Activated naive CD4-positive, alpha-beta T cell treated with anti-CD3 and anti-CD28 coated beads, Interleukin-2, amount 10 ng/mL, durations not matched to agents 7 days and 5 days (primary cell): Measurements from ENCODE around the gene CORT.

Experiments used
- CTCF ChIA-PET: fragments of 350-600 bp; sonication (Branson Sonifier 250); formaldehyde crosslinking; loops from one replicate; lab custom pipeline; 2021; ENCODE audit warnings: antibody characterized with exemption; lab: Charles Lee
- DNase-seq: peaks from one replicate; pipeline ENCODE4 v3.0.0-alpha.2; 2020
- H3K27ac Mint-ChIP-seq: one replicate; pipeline ENCODE4 v1.8.0; 2021; ENCODE audit warnings: mild to moderate bottlenecking, moderate library complexity, mixed read lengths
- H3K27me3 Mint-ChIP-seq: one replicate; pipeline ENCODE4 v1.8.0; 2021; ENCODE audit warnings: mild to moderate bottlenecking, mixed read lengths
- H3K36me3 Mint-ChIP-seq: one replicate; pipeline ENCODE4 v1.8.0; 2021; ENCODE audit warnings: mixed read lengths
- H3K4me1 Mint-ChIP-seq: one replicate; pipeline ENCODE4 v1.8.0; 2021; ENCODE audit warnings: mixed read lengths
- H3K4me3 Mint-ChIP-seq: one replicate; pipeline ENCODE4 v1.8.0; 2021; ENCODE audit warnings: mild to moderate bottlenecking, moderate library complexity, mixed read lengths
- H3K9me3 Mint-ChIP-seq: one replicate; pipeline ENCODE4 v1.8.0; 2021; ENCODE audit warnings: mixed read lengths

Gene CORT

GRCh38 chr1:10429868-10430215 is 20.0 kb upstream of the CORT start:
- H3K9me3 Mint-ChIP-seq = no peaks in the 10 kb centered on the region

GRCh38 chr1:10430216-10431069 is 19.4 kb upstream of the CORT start, which contains the start of gene CENPS:
TSS of gene CENPS (plus strand) at chr1:10430433. CDS start at chr1:10430518, 85 bp downstream.
- Mint-ChIP-seq H3K4me3 (peak within 1 kb of the TSS; percentile 72), H3K36me3 (no peaks in the 10 kb centered on the region), H3K27me3 (no peaks in the 10 kb centered on the region), H3K9me3 (no peaks in the 10 kb centered on the region), H3K4me1 (peaks cover 33% of the 10 kb centered on the region), H3K27ac (peak within 1 kb of the TSS; percentile 88)
- CTCF ChIA-PET = interaction anchor here (1.0 to 4.1 kb wide), 10 partner anchors 13 to 220 kb away, joined by 3 to 106 read pairs (median 4); partner anchors contain the start of genes KIF1B and PGD
- DNase-seq = peak; percentile 84

More at GRCh38 chr1:10429868-10430215, 20.0 kb upstream of the CORT start:
- Mint-ChIP-seq H3K4me1 (peaks cover 33% of the 10 kb centered on the region), H3K4me3 (peak overlapping the region; percentile 72), H3K36me3 (no peaks in the 10 kb centered on the region), H3K27me3 (no peaks in the 10 kb centered on the region), H3K27ac (peak overlapping the region; percentile 88)
- peak; percentile 44 for DNase-seq
- CTCF ChIA-PET = interaction anchor here (0.7 to 4.1 kb wide), 13 partner anchors 14 to 480 kb away, joined by 3 to 106 read pairs (median 4); partner anchors contain the start of genes KIF1B and PGD

DNA sequence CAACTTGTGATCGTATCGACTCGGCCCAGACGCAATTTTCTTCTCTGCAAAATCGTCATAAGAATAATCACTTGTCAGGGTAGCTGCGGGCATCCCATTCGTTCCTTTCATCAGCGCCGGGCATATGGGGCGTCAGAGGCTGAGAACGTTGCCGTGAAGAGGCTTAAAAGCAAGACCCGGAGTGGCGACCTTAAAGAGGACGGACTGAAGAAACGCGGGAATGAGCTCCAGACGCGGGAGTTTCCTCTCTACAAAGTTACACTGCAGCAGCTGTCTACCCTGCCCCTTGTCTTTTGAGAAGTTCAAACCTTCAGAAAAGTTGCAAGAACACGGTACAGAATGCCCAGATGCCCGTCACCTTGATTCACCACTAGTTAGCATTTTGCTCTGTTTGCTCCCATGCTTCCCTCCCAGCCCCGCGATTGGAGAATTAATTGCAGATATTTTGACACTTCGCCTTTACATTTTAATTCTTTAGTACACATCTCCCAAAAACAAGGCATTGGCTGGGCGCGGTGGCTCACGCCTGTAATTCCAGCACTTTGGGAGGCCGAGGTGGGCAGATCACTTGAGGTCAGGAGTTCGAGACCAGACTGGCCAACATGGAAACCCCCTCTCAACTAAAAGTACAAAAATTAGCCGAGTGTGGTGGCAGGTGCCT is 18.6 kb upstream of the CORT start:
- H3K9me3 Mint-ChIP-seq = no peaks in the 10 kb centered on the region
- H3K27me3 Mint-ChIP-seq = no peaks in the 10 kb centered on the region
- no peaks in the 10 kb centered on the region for H3K36me3 Mint-ChIP-seq
- H3K4me3 Mint-ChIP-seq = peak overlapping the region; percentile 72
- CTCF ChIA-PET = interaction anchor here (1.5 to 4.1 kb wide), 5 partner anchors 31 to 67 kb away, joined by 3 to 106 read pairs (median 11); partner anchors contain the start of gene PGD
- peaks cover 33% of the 10 kb centered on the region for H3K4me1 Mint-ChIP-seq
- DNase-seq = no peak
- peak overlapping the region; percentile 73 for H3K27ac Mint-ChIP-seq

DNA sequence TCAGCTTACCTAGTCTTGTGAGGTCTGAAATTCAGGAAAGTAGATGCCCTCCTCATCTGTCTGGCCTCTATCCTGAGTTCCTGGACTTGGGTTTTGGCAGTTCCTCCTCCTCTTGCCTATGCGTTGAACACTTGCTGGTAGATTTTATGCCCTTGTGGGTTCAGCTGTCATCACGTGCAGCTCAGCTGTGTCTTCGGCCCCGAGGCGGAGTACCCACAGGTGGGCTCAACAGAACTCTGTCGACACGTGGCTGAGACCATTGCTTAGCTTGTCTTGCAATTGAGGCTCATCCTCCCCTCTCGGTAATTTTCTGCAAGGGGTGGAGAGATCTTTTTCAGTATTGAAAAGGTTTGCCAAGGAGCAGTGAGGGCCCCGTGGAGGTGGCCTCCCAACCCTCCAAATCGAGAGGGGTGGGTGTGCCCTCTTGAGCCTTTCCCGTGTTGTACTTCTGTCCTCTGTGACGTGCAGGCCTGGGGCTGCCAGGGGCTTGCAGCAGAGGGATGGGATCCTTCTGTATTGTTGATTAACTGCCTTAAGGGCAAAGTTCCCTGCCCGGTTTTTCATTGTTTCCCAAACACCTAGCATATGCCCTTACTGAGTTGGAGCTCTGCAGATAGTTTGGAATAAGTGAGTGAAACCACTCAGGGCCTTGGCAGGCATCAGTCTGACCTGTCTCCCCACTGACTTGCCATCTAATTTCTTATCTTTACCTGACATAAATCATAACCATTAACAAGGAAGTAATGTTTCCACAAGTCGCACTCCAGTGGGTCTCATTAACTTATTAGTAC is 16.7 kb upstream of the CORT start:
- no peak overlapping the region for H3K27ac Mint-ChIP-seq
- H3K9me3 Mint-ChIP-seq = no peaks in the 10 kb centered on the region
- peaks cover 29% of the 10 kb centered on the region for H3K4me1 Mint-ChIP-seq
- CTCF ChIA-PET = interaction anchor here (3.7 kb wide), 1 partner anchor 62 kb away, joined by 13 read pairs; no protein-coding TSS in a partner anchor
- no peak for DNase-seq
- H3K36me3 Mint-ChIP-seq = no peaks in the 10 kb centered on the region
- H3K27me3 Mint-ChIP-seq = no peaks in the 10 kb centered on the region
- no peak overlapping the region for H3K4me3 Mint-ChIP-seq

DNA sequence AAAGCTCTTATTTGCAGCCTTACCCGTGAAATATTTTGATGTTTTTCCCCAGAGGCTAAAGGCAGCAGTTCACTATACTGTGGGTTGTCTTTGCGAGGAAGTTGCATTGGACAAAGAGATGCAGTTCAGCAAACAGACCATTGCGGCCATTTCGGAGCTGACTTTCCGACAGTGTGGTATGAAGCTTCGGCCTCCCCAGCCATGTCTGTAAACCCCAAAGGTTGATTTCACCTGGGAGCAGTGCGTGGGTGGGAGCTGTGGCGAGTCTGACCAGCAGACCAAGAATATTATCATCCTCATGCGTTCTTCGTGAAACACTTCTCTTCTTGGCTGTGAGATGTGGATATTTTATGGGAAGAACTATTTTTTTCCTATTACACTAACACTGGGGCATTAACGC is 16.0 kb upstream of the CORT start:
- no peak for DNase-seq
- no peaks in the 10 kb centered on the region for H3K27me3 Mint-ChIP-seq
- no peaks in the 10 kb centered on the region for H3K36me3 Mint-ChIP-seq
- no peaks in the 10 kb centered on the region for H3K9me3 Mint-ChIP-seq
- CTCF ChIA-PET = interaction anchor here (3.7 kb wide), 1 partner anchor 61 kb away, joined by 13 read pairs; no protein-coding TSS in a partner anchor
- no peak overlapping the region for H3K4me3 Mint-ChIP-seq
- no peak overlapping the region for H3K27ac Mint-ChIP-seq
- H3K4me1 Mint-ChIP-seq = peaks cover 29% of the 10 kb centered on the region

DNA sequence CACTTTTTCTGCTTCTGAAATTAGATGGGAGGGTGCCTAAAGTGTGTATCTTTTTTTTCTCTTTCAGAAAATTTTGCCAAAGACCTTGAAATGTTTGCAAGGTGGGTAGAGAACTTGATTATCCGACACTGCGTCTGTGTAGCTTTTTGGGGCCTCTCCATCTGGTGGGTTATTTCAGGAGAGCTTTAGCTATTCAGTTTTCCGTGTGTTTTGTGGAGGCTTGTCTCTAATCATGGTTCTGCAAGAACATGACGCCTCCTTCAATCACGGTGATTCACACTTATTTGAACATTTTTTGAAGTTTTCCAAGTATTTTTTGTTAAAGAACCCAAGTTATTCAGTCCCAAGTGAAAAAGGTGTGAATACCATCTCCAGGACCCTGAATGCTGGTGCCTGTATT is 15.2 kb upstream of the CORT start:
- CTCF ChIA-PET = interaction anchor here (3.7 kb wide), 1 partner anchor 60 kb away, joined by 13 read pairs; no protein-coding TSS in a partner anchor
- Mint-ChIP-seq H3K27ac (no peak overlapping the region), H3K9me3 (no peaks in the 10 kb centered on the region), H3K4me1 (peaks cover 22% of the 10 kb centered on the region), H3K36me3 (no peaks in the 10 kb centered on the region), H3K4me3 (no peak overlapping the region), H3K27me3 (no peaks in the 10 kb centered on the region)
- DNase-seq = no peak

GRCh38 chr1:10437052-10437451 is 12.8 kb upstream of the CORT start:
- Mint-ChIP-seq H3K4me1 (peaks cover 6% of the 10 kb centered on the region), H3K36me3 (no peaks in the 10 kb centered on the region), H3K27me3 (no peaks in the 10 kb centered on the region), H3K27ac (no peak overlapping the region), H3K4me3 (no peak overlapping the region), H3K9me3 (no peaks in the 10 kb centered on the region)
- no peak for DNase-seq
- CTCF ChIA-PET = interaction anchor here (1.7 kb wide), 1 partner anchor 57 kb away, joined by 10 read pairs; no protein-coding TSS in a partner anchor

GRCh38 chr1:10438677-10439163 is 11.1 kb upstream of the CORT start:
- H3K9me3 Mint-ChIP-seq = no peaks in the 10 kb centered on the region
- H3K4me3 Mint-ChIP-seq = no peak overlapping the region
- no peaks in the 10 kb centered on the region for H3K27me3 Mint-ChIP-seq
- CTCF ChIA-PET = no interaction called here
- no peak for DNase-seq
- no peak overlapping the region for H3K27ac Mint-ChIP-seq
- H3K36me3 Mint-ChIP-seq = no peaks in the 10 kb centered on the region
- H3K4me1 Mint-ChIP-seq = no peaks in the 10 kb centered on the region

DNA sequence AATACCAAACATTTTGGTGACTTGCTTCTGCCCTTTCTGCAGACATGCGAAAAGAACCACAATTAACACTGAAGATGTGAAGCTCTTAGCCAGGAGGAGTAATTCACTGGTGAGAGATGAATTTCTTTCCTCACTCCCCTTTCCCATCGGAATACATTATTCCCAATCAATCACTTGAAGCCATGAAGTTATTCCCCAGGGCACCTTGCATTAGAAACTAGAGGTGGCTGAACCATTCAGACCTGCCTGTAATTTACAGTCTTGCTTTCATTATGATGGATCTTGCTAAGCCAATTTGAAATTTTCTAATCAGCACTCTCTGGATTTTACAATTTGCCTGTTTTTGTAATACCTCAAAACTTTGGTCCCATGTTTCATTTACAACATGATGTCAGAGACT is 9.5 kb upstream of the CORT start:
- no peak overlapping the region for H3K4me3 Mint-ChIP-seq
- no peak overlapping the region for H3K27ac Mint-ChIP-seq
- H3K27me3 Mint-ChIP-seq = no peaks in the 10 kb centered on the region
- H3K36me3 Mint-ChIP-seq = no peaks in the 10 kb centered on the region
- H3K4me1 Mint-ChIP-seq = no peaks in the 10 kb centered on the region
- no peak for DNase-seq
- CTCF ChIA-PET = no interaction called here
- H3K9me3 Mint-ChIP-seq = no peaks in the 10 kb centered on the region

DNA sequence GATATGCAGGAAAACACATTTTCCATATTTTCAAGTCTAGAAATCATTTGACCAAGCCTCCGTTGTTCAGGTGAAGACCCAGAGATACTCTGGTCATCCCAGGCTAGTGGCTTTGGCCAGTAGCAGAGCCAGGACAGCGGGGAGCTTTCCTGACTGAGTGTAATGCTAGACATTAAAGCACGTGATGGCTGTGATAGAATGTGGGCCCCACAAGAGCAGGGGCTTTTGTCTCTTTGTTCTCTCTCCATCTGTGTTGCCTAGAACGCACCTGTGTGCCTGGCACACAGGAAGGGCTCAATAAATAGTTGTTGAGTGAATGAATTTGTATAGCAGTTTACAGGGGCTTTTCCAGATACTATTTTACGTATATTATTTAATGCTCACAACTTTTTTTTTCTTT is 9.0 kb upstream of the CORT start:
- H3K4me1 Mint-ChIP-seq = no peaks in the 10 kb centered on the region
- no peaks in the 10 kb centered on the region for H3K27me3 Mint-ChIP-seq
- no peak overlapping the region for H3K4me3 Mint-ChIP-seq
- no peak overlapping the region for H3K27ac Mint-ChIP-seq
- CTCF ChIA-PET = no interaction called here
- DNase-seq = no peak
- no peaks in the 10 kb centered on the region for H3K9me3 Mint-ChIP-seq
- no peaks in the 10 kb centered on the region for H3K36me3 Mint-ChIP-seq

DNA sequence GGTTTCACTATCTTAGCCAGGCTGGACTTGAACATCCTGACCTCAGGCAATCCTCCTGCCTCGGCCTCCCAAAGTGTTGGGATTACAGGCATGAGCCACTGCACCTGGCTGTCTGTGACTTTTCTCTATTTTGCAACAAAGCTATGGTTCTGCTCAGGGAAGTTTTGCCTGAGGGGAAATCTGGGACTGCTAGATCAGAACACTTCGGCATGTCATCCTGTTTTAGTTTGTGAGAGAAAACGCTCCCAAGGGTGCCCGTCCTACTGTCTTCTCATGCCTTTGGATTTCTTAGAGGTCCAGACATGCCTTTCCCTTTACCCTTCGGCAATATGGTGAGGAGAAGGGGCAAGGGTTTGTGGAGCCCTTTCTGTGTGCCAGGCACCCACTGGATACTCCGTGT is 5.6 kb upstream of the CORT start:
- H3K27me3 Mint-ChIP-seq = no peaks in the 10 kb centered on the region
- H3K36me3 Mint-ChIP-seq = no peaks in the 10 kb centered on the region
- H3K4me1 Mint-ChIP-seq = no peaks in the 10 kb centered on the region
- H3K9me3 Mint-ChIP-seq = no peaks in the 10 kb centered on the region
- CTCF ChIA-PET = interaction anchor here (1.0 kb wide), 1 partner anchor 14 kb away, joined by 3 read pairs; the partner anchor contains the start of gene CENPS
- no peak overlapping the region for H3K4me3 Mint-ChIP-seq
- H3K27ac Mint-ChIP-seq = peak overlapping the region; percentile 11
- DNase-seq = no peak

GRCh38 chr1:10444795-10445397 is 4.9 kb upstream of the CORT start:
- Mint-ChIP-seq H3K4me1 (no peaks in the 10 kb centered on the region), H3K27ac (no peak overlapping the region), H3K9me3 (no peaks in the 10 kb centered on the region), H3K36me3 (no peaks in the 10 kb centered on the region), H3K4me3 (no peak overlapping the region), H3K27me3 (no peaks in the 10 kb centered on the region)
- no peak for DNase-seq
- CTCF ChIA-PET = no interaction called here

GRCh38 chr1:10446790-10447422 is 2.9 kb upstream of the CORT start:
- Mint-ChIP-seq H3K27ac (no peak overlapping the region), H3K4me3 (no peak overlapping the region), H3K27me3 (no peaks in the 10 kb centered on the region), H3K36me3 (no peaks in the 10 kb centered on the region), H3K4me1 (no peaks in the 10 kb centered on the region), H3K9me3 (no peaks in the 10 kb centered on the region)
- DNase-seq = no peak
- CTCF ChIA-PET = no interaction called here
